ENCODE data around the gene CPT1B. TPM values are rescaled to one million over a fixed set of nuclear protein-coding genes. Genes with fewer than 3 reads are reported as not detected.
"Not testable (repeated sequence)": the region's sequence is repeated elsewhere in the genome, so short reads cannot be mapped to it uniquely, and the experiment has no call there.

CPT1B gene
- total and polyA plus RNA-seq, 2 donors (not counting 3 experiments of a cell fraction or from before 2014, with no cell fraction given): 7.1 TPM

DNA sequence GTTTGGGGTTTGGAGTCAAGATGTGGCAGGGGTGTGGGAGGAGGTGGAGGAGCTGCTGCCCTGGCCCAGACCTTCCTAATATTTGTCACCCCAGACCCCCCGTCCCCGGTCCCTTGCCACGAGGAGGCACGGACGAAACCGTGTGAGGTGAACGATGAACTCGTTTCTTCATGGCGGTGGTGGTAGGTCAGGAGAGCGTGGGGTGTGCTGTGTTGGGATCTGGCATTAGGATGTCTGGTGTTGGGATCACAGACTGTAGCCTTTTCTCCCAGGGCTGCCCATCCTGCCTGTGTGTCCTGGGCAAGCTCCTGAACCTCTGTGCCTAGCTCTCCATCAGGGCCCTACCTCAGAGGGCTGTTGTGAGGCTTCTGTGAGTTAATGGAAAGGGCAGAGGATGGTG lies 30.8 kb upstream of the CPT1B start:
- H3K27me3 ChIP-seq (ENCODE audit: control insufficient read depth in 2 of 2, insufficient read depth in 2 of 2, low read length in 2 of 2): peaks cover 7 to 13% of the 10 kb centered on the region in 2 experiments
- intact Hi-C loops (cut with micrococcal nuclease) (no loop called here), dilution Hi-C loops (cut with MboI; ENCODE audit: extremely low pct_ligation_motif_present, low sequenced_read_pairs) (no loop called here)
- no peaks in the 10 kb centered on the region for H3K9me3 ChIP-seq (replicated peaks; ENCODE audit: control insufficient read depth, insufficient read depth, low read length)
- no peak for TF ChIP-seq EZH2 (IDR thresholded peaks at IDR 0.05; ENCODE audit: borderline replicate concordance, low read depth, low read length, severe bottlenecking)
- no peak for TF ChIP-seq POLR2A (IDR thresholded peaks at IDR 0.05; ENCODE audit: low read depth, low read length)
- no peak for TF ChIP-seq MYC (IDR thresholded peaks at IDR 0.05; ENCODE audit: low read depth, low read length)
- no peak for TF ChIP-seq JUN (IDR thresholded peaks at IDR 0.05; ENCODE audit: borderline replicate concordance, insufficient read depth, insufficient read length, low read depth)
- TF ChIP-seq GATA2 (IDR thresholded peaks at IDR 0.05; ENCODE audit: insufficient read depth, insufficient read length, low read depth, low read length): no peak
- TF ChIP-seq, protein P1, sequence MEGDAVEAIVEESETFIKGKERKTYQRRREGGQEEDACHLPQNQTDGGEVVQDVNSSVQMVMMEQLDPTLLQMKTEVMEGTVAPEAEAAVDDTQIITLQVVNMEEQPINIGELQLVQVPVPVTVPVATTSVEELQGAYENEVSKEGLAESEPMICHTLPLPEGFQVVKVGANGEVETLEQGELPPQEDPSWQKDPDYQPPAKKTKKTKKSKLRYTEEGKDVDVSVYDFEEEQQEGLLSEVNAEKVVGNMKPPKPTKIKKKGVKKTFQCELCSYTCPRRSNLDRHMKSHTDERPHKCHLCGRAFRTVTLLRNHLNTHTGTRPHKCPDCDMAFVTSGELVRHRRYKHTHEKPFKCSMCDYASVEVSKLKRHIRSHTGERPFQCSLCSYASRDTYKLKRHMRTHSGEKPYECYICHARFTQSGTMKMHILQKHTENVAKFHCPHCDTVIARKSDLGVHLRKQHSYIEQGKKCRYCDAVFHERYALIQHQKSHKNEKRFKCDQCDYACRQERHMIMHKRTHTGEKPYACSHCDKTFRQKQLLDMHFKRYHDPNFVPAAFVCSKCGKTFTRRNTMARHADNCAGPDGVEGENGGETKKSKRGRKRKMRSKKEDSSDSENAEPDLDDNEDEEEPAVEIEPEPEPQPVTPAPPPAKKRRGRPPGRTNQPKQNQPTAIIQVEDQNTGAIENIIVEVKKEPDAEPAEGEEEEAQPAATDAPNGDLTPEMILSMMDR (IDR thresholded peaks at IDR 0.05; ENCODE audit: extremely low read depth in 1 of 2, insufficient read depth in 1 of 2, low read depth in 1 of 2, low read length in 2 of 2): no peak
- no peak for TF ChIP-seq POLR2AphosphoS5 (IDR thresholded peaks at IDR 0.05; ENCODE audit: insufficient read depth, low read depth, low read length)
- TF ChIP-seq, protein P2, sequence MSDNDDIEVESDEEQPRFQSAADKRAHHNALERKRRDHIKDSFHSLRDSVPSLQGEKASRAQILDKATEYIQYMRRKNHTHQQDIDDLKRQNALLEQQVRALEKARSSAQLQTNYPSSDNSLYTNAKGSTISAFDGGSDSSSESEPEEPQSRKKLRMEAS (IDR thresholded peaks at IDR 0.05; ENCODE audit: insufficient read depth, insufficient read length): no peak
- no peak for TF ChIP-seq FOS (IDR thresholded peaks at IDR 0.05; ENCODE audit: borderline replicate concordance, insufficient read depth, low read length)
- H3K9me1 ChIP-seq (replicated peaks; ENCODE audit: control insufficient read depth, extremely low read depth, insufficient read depth, low read length): no peaks in the 10 kb centered on the region
- H3K79me2 ChIP-seq (ENCODE audit: control insufficient read depth, insufficient read depth, low read length): no peaks in the 10 kb centered on the region
- no peaks in the 10 kb centered on the region for H3K36me3 ChIP-seq (ENCODE audit: control insufficient read depth in 2 of 2, extremely low read depth in 1 of 2, insufficient read depth in 2 of 2, low read length in 2 of 2)
- no peaks in the 10 kb centered on the region for H3K4me1 ChIP-seq (ENCODE audit: control insufficient read depth, extremely low read depth, insufficient read depth, low read length)
- H3K4me2 ChIP-seq (ENCODE audit: insufficient read depth, low read length): no peak overlapping the region
- no peak overlapping the region for H2AFZ ChIP-seq (ENCODE audit: low read depth, low read length)
- DNase-seq (ENCODE audit: low read depth, low spot score): no peak
- POLR2A ChIA-PET: no interaction called here
- no peak overlapping the region for H3K27ac ChIP-seq (ENCODE audit: insufficient read depth, low read depth, low read length)
- BruUV-seq (replicated peaks): no TSS peak
- FAIRE-seq: no peak
- H3K9ac ChIP-seq (replicated peaks; ENCODE audit: extremely low read depth, insufficient read depth, low read length): no peak overlapping the region
- no peak overlapping the region for H3K4me3 ChIP-seq (replicated peaks in 1 of 3; ENCODE audit: insufficient read depth in 1 of 3, low read depth in 1 of 3, low read length in 3 of 3)
- no peaks in the 10 kb centered on the region for H4K20me1 ChIP-seq (replicated peaks; ENCODE audit: control insufficient read depth, extremely low read depth, insufficient read depth, low read length)
- CTCF ChIA-PET: interaction anchor here (3.0 kb wide), 1 partner anchor 12 kb away, joined by 18 read pairs; no protein-coding TSS in a partner anchor

DNA sequence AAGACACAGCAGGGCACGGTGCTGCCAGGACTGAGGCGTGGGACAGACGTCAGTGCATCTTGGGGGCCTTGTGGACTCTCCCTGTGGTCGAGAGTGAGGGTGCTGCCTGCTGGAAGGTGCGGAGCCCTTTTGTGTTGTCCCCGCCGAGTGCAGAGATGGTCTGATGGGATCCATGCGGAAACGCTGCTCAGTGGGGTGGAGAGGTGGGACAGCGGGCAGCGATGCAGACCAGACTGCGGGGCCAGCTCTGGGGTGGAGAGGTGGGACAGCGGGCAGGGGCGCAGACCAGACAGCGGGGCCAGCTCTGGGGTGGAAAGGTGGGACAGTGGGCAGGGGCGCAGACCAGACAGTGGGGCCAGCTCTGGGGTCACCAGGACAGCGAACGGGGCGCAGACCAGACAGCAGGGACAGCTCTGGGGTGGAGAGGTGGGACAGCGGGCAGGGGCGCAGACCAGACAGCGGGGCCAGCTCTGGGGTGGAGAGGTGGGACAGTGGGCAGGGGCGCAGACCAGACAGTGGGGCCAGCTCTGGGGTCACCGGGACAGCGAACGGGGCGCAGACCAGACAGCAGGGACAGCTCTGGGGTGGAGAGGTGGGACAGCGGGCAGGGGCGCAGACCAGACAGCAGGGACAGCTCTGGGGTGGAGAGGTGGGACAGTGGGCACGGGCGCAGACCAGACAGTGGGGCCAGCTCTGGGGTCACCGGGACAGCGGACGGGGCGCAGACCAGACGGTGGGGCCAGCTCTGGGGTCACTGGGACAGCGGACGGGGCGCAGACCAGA lies 30.0 kb upstream of the CPT1B start:
- FAIRE-seq; H3K27ac ChIP-seq (ENCODE audit: insufficient read depth, low read depth, low read length); H3K9me3 ChIP-seq (replicated peaks; ENCODE audit: control insufficient read depth, insufficient read depth, low read length); DNase-seq (ENCODE audit: low read depth, low spot score); H3K4me3 ChIP-seq (replicated peaks in 1 of 3; ENCODE audit: insufficient read depth in 1 of 3, low read depth in 1 of 3, low read length in 3 of 3); H3K36me3 ChIP-seq (ENCODE audit: control insufficient read depth in 2 of 2, extremely low read depth in 1 of 2, insufficient read depth in 2 of 2, low read length in 2 of 2); intact Hi-C loops (cut with micrococcal nuclease); POLR2A ChIA-PET; dilution Hi-C loops (cut with MboI; ENCODE audit: extremely low pct_ligation_motif_present, low sequenced_read_pairs); H4K20me1 ChIP-seq (replicated peaks; ENCODE audit: control insufficient read depth, extremely low read depth, insufficient read depth, low read length); H3K9ac ChIP-seq (replicated peaks; ENCODE audit: extremely low read depth, insufficient read depth, low read length); H3K4me1 ChIP-seq (ENCODE audit: control insufficient read depth, extremely low read depth, insufficient read depth, low read length); H3K79me2 ChIP-seq (ENCODE audit: control insufficient read depth, insufficient read depth, low read length); BruUV-seq (replicated peaks); H3K9me1 ChIP-seq (replicated peaks; ENCODE audit: control insufficient read depth, extremely low read depth, insufficient read depth, low read length); H3K4me2 ChIP-seq (ENCODE audit: insufficient read depth, low read length); H2AFZ ChIP-seq (ENCODE audit: low read depth, low read length): not testable (repeated sequence)
- CTCF ChIA-PET: interaction anchor here (3.0 kb wide), 1 partner anchor 13 kb away, joined by 18 read pairs; no protein-coding TSS in a partner anchor
- peaks cover 12 to 20% of the 10 kb centered on the region in 2 experiments for H3K27me3 ChIP-seq (ENCODE audit: control insufficient read depth in 2 of 2, insufficient read depth in 2 of 2, low read length in 2 of 2)

Measured in endothelial cell of umbilical vein (primary cell).